Measurements from ENCODE around the gene RUNX2.

RUNX2 gene

GRCh38 chr6:45326698-45327417 is 1.3 kb upstream of the RUNX2 start:
- no peak overlapping the region for H3K27ac ChIP-seq (ENCODE audit: low read depth, low read length)
- no peaks in the 10 kb centered on the region for H3K79me2 ChIP-seq (ENCODE audit: control insufficient read depth, insufficient read depth, low read length, poor library complexity)
- H3K9me3 ChIP-seq (ENCODE audit: insufficient read depth, low read depth, low read length), result no peaks in the 10 kb centered on the region
- no peak overlapping the region for H3K23ac ChIP-seq (ENCODE audit: low read length)
- no peaks in the 10 kb centered on the region for H3K79me1 ChIP-seq (ENCODE audit: low read length)
- no peak overlapping the region for H2BK12ac ChIP-seq (ENCODE audit: low read length)
- no peak overlapping the region for H2BK120ac ChIP-seq (ENCODE audit: insufficient read depth, low read length, poor library complexity)
- H4K91ac ChIP-seq (ENCODE audit: low read depth, low read length), result no peak overlapping the region
- no peaks in the 10 kb centered on the region for H3K27me3 ChIP-seq (ENCODE audit: insufficient read depth, low read length)
- no peak overlapping the region for H3K4me2 ChIP-seq (ENCODE audit: low read length)
- H2BK5ac ChIP-seq (ENCODE audit: low read depth, low read length, poor library complexity), result no peak overlapping the region
- H3K18ac ChIP-seq (ENCODE audit: low read length), result no peak overlapping the region
- no peaks in the 10 kb centered on the region for H3K4me1 ChIP-seq (ENCODE audit: control insufficient read depth in 1 of 2, insufficient read depth in 2 of 2, low read length in 2 of 2)
- no peak overlapping the region for H2AFZ ChIP-seq (ENCODE audit: insufficient read depth, low read length, poor library complexity)
- no peaks in the 10 kb centered on the region for H3K36me3 ChIP-seq (ENCODE audit: control insufficient read depth in 1 of 2, insufficient read depth in 2 of 2, low read length in 2 of 2)
- no peak overlapping the region for H4K8ac ChIP-seq (ENCODE audit: low read depth, low read length)
- no peak overlapping the region for H2AK5ac ChIP-seq (ENCODE audit: low read length)
- no peak overlapping the region for H4K12ac ChIP-seq (ENCODE audit: low read depth, low read length)
- no CpG with 5 or more reads among the region's 5 CpGs for WGBS (ENCODE audit: extremely low coverage, insufficient coverage, insufficient read length)
- no peak overlapping the region for H3K9ac ChIP-seq (ENCODE audit: low read length)
- H3K4me3 ChIP-seq (ENCODE audit: low read depth, low read length), result no peak overlapping the region
- no peak overlapping the region for H3K14ac ChIP-seq (ENCODE audit: low read length)
- no peak for DNase-seq
- H3K4ac ChIP-seq (ENCODE audit: low read depth, low read length), result no peak overlapping the region

GRCh38 chr6:45328523-45328922 is 393 bp downstream of the RUNX2 start:
- H2AFZ ChIP-seq (ENCODE audit: insufficient read depth, low read length, poor library complexity), result no peak overlapping the region
- H3K4ac ChIP-seq (ENCODE audit: low read depth, low read length), result no peak overlapping the region
- no peak overlapping the region for H3K4me2 ChIP-seq (ENCODE audit: low read length)
- H4K91ac ChIP-seq (ENCODE audit: low read depth, low read length), result no peak overlapping the region
- no peaks in the 10 kb centered on the region for H3K36me3 ChIP-seq (ENCODE audit: control insufficient read depth in 1 of 2, insufficient read depth in 2 of 2, low read length in 2 of 2)
- H3K4me1 ChIP-seq (ENCODE audit: control insufficient read depth in 1 of 2, insufficient read depth in 2 of 2, low read length in 2 of 2), result no peaks in the 10 kb centered on the region
- no peak overlapping the region for H3K9ac ChIP-seq (ENCODE audit: low read length)
- DNase-seq, result no peak
- no peak overlapping the region for H2AK5ac ChIP-seq (ENCODE audit: low read length)
- H3K4me3 ChIP-seq (ENCODE audit: low read depth, low read length), result no peak overlapping the region
- H3K79me2 ChIP-seq (ENCODE audit: control insufficient read depth, insufficient read depth, low read length, poor library complexity), result no peaks in the 10 kb centered on the region
- H3K18ac ChIP-seq (ENCODE audit: low read length), result no peak overlapping the region
- H3K79me1 ChIP-seq (ENCODE audit: low read length), result no peaks in the 10 kb centered on the region
- no peak overlapping the region for H4K8ac ChIP-seq (ENCODE audit: low read depth, low read length)
- H4K12ac ChIP-seq (ENCODE audit: low read depth, low read length), result no peak overlapping the region
- no peak overlapping the region for H3K27ac ChIP-seq (ENCODE audit: low read depth, low read length)
- H3K14ac ChIP-seq (ENCODE audit: low read length), result no peak overlapping the region
- no peak overlapping the region for H3K23ac ChIP-seq (ENCODE audit: low read length)
- H3K9me3 ChIP-seq (ENCODE audit: insufficient read depth, low read depth, low read length), result no peaks in the 10 kb centered on the region
- no peak overlapping the region for H2BK12ac ChIP-seq (ENCODE audit: low read length)
- H3K27me3 ChIP-seq (ENCODE audit: insufficient read depth, low read length), result no peaks in the 10 kb centered on the region
- H2BK5ac ChIP-seq (ENCODE audit: low read depth, low read length, poor library complexity), result no peak overlapping the region
- no peak overlapping the region for H2BK120ac ChIP-seq (ENCODE audit: insufficient read depth, low read length, poor library complexity)

GRCh38 chr6:45344900-45345299 is 16.8 kb downstream of the RUNX2 start:
- no peak overlapping the region for H3K4me3 ChIP-seq (ENCODE audit: low read depth, low read length)
- no peak overlapping the region for H2BK120ac ChIP-seq (ENCODE audit: insufficient read depth, low read length, poor library complexity)
- H3K4ac ChIP-seq (ENCODE audit: low read depth, low read length), result no peak overlapping the region
- H2BK12ac ChIP-seq (ENCODE audit: low read length), result no peak overlapping the region
- H3K27ac ChIP-seq (ENCODE audit: low read depth, low read length), result no peak overlapping the region
- no peaks in the 10 kb centered on the region for H3K79me1 ChIP-seq (ENCODE audit: low read length)
- no peak overlapping the region for H2AK5ac ChIP-seq (ENCODE audit: low read length)
- H2BK5ac ChIP-seq (ENCODE audit: low read depth, low read length, poor library complexity), result no peak overlapping the region
- no peaks in the 10 kb centered on the region for H3K9me3 ChIP-seq (ENCODE audit: insufficient read depth, low read depth, low read length)
- no peak overlapping the region for H4K8ac ChIP-seq (ENCODE audit: low read depth, low read length)
- no peak overlapping the region for H3K9ac ChIP-seq (ENCODE audit: low read length)
- no peaks in the 10 kb centered on the region for H3K79me2 ChIP-seq (ENCODE audit: control insufficient read depth, insufficient read depth, low read length, poor library complexity)
- no peaks in the 10 kb centered on the region for H3K36me3 ChIP-seq (ENCODE audit: control insufficient read depth in 1 of 2, insufficient read depth in 2 of 2, low read length in 2 of 2)
- H4K12ac ChIP-seq (ENCODE audit: low read depth, low read length), result no peak overlapping the region
- no peaks in the 10 kb centered on the region for H3K4me1 ChIP-seq (ENCODE audit: control insufficient read depth in 1 of 2, insufficient read depth in 2 of 2, low read length in 2 of 2)
- no peaks in the 10 kb centered on the region for H3K27me3 ChIP-seq (ENCODE audit: insufficient read depth, low read length)
- H4K91ac ChIP-seq (ENCODE audit: low read depth, low read length), result no peak overlapping the region
- H2AFZ ChIP-seq (ENCODE audit: insufficient read depth, low read length, poor library complexity), result no peak overlapping the region
- H3K14ac ChIP-seq (ENCODE audit: low read length), result no peak overlapping the region
- no peak overlapping the region for H3K4me2 ChIP-seq (ENCODE audit: low read length)
- no CpG with 5 or more reads among the region's 2 CpGs for WGBS (ENCODE audit: extremely low coverage, insufficient coverage, insufficient read length)
- DNase-seq, result no peak
- H3K18ac ChIP-seq (ENCODE audit: low read length), result no peak overlapping the region
- no peak overlapping the region for H3K23ac ChIP-seq (ENCODE audit: low read length)

- Histone ChIP-seq H4K8ac (ENCODE audit: low read depth, low read length) (no peak overlapping the region), H3K27me3 (ENCODE audit: insufficient read depth, low read length) (no peaks in the 10 kb centered on the region), H2BK12ac (ENCODE audit: low read length) (no peak overlapping the region), H3K18ac (ENCODE audit: low read length) (no peak overlapping the region), H3K4me1 (ENCODE audit: control insufficient read depth in 1 of 2, insufficient read depth in 2 of 2, low read length in 2 of 2) (no peaks in the 10 kb centered on the region), H2BK5ac (ENCODE audit: low read depth, low read length, poor library complexity) (no peak overlapping the region), H2AK5ac (ENCODE audit: low read length) (no peak overlapping the region), H4K91ac (ENCODE audit: low read depth, low read length) (no peak overlapping the region), H2BK120ac (ENCODE audit: insufficient read depth, low read length, poor library complexity) (no peak overlapping the region), H3K14ac (ENCODE audit: low read length) (no peak overlapping the region), H3K4me2 (ENCODE audit: low read length) (no peak overlapping the region), H3K4me3 (ENCODE audit: low read depth, low read length) (no peak overlapping the region), H3K4ac (ENCODE audit: low read depth, low read length) (no peak overlapping the region), H3K36me3 (ENCODE audit: control insufficient read depth in 1 of 2, insufficient read depth in 2 of 2, low read length in 2 of 2) (no peaks in the 10 kb centered on the region), H3K79me2 (ENCODE audit: control insufficient read depth, insufficient read depth, low read length, poor library complexity) (no peaks in the 10 kb centered on the region), H3K23ac (ENCODE audit: low read length) (no peak overlapping the region), H4K12ac (ENCODE audit: low read depth, low read length) (no peak overlapping the region), H3K27ac (ENCODE audit: low read depth, low read length) (no peak overlapping the region), H3K79me1 (ENCODE audit: low read length) (no peaks in the 10 kb centered on the region), H3K9me3 (ENCODE audit: insufficient read depth, low read depth, low read length) (no peaks in the 10 kb centered on the region), H2AFZ (ENCODE audit: insufficient read depth, low read length, poor library complexity) (no peak overlapping the region), H3K9ac (ENCODE audit: low read length) (no peak overlapping the region)
- DNase-seq, result no peak
Measured at GRCh38 chr6:45350186-45350710, 22.1 kb downstream of the RUNX2 start.

All from trophoblast cell (in vitro differentiated cells and primary cell).